Measurements from ENCODE around the gene TOM1. TPM values are rescaled to one million over a fixed set of nuclear protein-coding genes. Genes with fewer than 3 reads are reported as not detected.

Gene TOM1
- total RNA-seq, 1 donor: 118 TPM

DNA sequence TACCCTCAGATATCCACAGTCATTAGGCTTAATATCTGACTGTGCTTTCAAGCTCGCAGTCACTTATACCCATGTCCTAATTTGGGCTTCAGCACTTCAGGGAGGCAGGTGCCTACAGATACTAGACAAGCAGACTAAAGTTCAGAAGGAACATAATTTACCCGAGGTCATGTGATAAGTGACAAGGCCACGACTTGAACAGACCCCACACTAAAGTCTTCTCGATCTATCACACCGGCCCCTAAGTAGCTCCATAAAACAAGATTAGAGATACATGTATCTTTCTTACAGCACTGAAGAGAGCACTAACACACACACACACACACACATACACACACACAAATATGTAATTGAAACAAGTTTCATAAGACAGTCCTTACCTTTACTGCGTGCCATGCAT, 32.6 kb downstream of the TOM1 start:
- peaks cover 83% of the 10 kb centered on the region for H3K36me3 ChIP-seq (ENCODE audit: insufficient read depth, low read length)
- H2AFZ ChIP-seq (ENCODE audit: low read length): no peak overlapping the region
- peak; percentile 44 for DNase-seq (ENCODE audit: insufficient read length, low spot score, missing footprints)
- H3K27ac ChIP-seq (ENCODE audit: low read depth, low read length): no peak overlapping the region
- no peaks in the 10 kb centered on the region for H3K79me2 ChIP-seq (ENCODE audit: insufficient read depth, low read length)
- peaks cover 7% of the 10 kb centered on the region for H3K4me1 ChIP-seq (ENCODE audit: insufficient read depth, low read length)
- H3K4me3 ChIP-seq (ENCODE audit: insufficient read depth, low read length): no peak overlapping the region
- peaks cover 4% of the 10 kb centered on the region for H4K20me1 ChIP-seq (ENCODE audit: insufficient read depth, low read length)
- H3K4me2 ChIP-seq (ENCODE audit: insufficient read depth, low read length): no peak overlapping the region
- H3K9me3 ChIP-seq (ENCODE audit: low read depth, low read length): no peaks in the 10 kb centered on the region
- H3K27me3 ChIP-seq (ENCODE audit: insufficient read depth, low read length): no peaks in the 10 kb centered on the region
- TF ChIP-seq, protein P1, sequence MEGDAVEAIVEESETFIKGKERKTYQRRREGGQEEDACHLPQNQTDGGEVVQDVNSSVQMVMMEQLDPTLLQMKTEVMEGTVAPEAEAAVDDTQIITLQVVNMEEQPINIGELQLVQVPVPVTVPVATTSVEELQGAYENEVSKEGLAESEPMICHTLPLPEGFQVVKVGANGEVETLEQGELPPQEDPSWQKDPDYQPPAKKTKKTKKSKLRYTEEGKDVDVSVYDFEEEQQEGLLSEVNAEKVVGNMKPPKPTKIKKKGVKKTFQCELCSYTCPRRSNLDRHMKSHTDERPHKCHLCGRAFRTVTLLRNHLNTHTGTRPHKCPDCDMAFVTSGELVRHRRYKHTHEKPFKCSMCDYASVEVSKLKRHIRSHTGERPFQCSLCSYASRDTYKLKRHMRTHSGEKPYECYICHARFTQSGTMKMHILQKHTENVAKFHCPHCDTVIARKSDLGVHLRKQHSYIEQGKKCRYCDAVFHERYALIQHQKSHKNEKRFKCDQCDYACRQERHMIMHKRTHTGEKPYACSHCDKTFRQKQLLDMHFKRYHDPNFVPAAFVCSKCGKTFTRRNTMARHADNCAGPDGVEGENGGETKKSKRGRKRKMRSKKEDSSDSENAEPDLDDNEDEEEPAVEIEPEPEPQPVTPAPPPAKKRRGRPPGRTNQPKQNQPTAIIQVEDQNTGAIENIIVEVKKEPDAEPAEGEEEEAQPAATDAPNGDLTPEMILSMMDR (IDR thresholded peaks at IDR 0.05; ENCODE audit: extremely low read depth, low read depth, low read length): no peak

- Histone ChIP-seq H3K27ac (ENCODE audit: low read depth, low read length) (no peak overlapping the region), H3K9me3 (ENCODE audit: low read depth, low read length) (no peaks in the 10 kb centered on the region), H3K27me3 (ENCODE audit: insufficient read depth, low read length) (no peaks in the 10 kb centered on the region), H3K79me2 (ENCODE audit: insufficient read depth, low read length) (no peaks in the 10 kb centered on the region), H2AFZ (ENCODE audit: low read length) (no peak overlapping the region), H3K4me2 (ENCODE audit: insufficient read depth, low read length) (no peak overlapping the region), H4K20me1 (ENCODE audit: insufficient read depth, low read length) (peaks cover 4% of the 10 kb centered on the region), H3K4me3 (ENCODE audit: insufficient read depth, low read length) (no peak overlapping the region), H3K4me1 (ENCODE audit: insufficient read depth, low read length) (peaks cover 7% of the 10 kb centered on the region), H3K36me3 (ENCODE audit: insufficient read depth, low read length) (peaks cover 83% of the 10 kb centered on the region)
- TF ChIP-seq, protein P1 (IDR thresholded peaks at IDR 0.05; ENCODE audit: extremely low read depth, low read depth, low read length): no peak
- DNase-seq (ENCODE audit: insufficient read length, low spot score, missing footprints): no peak
Measured at GRCh38 chr22:35333220-35333619, 33.5 kb downstream of the TOM1 start.

- no peaks in the 10 kb centered on the region for H3K79me2 ChIP-seq (ENCODE audit: insufficient read depth, low read length)
- peaks cover 4% of the 10 kb centered on the region for H4K20me1 ChIP-seq (ENCODE audit: insufficient read depth, low read length)
- H3K27ac ChIP-seq (ENCODE audit: low read depth, low read length): no peak overlapping the region
- no peak for DNase-seq (ENCODE audit: insufficient read length, low spot score, missing footprints)
- H3K4me2 ChIP-seq (ENCODE audit: insufficient read depth, low read length): no peak overlapping the region
- TF ChIP-seq, protein P1 (IDR thresholded peaks at IDR 0.05; ENCODE audit: extremely low read depth, low read depth, low read length): no peak
- H3K9me3 ChIP-seq (ENCODE audit: low read depth, low read length): no peaks in the 10 kb centered on the region
- peaks cover 84% of the 10 kb centered on the region for H3K36me3 ChIP-seq (ENCODE audit: insufficient read depth, low read length)
- H3K4me3 ChIP-seq (ENCODE audit: insufficient read depth, low read length): no peak overlapping the region
- peaks cover 7% of the 10 kb centered on the region for H3K4me1 ChIP-seq (ENCODE audit: insufficient read depth, low read length)
- H3K27me3 ChIP-seq (ENCODE audit: insufficient read depth, low read length): no peaks in the 10 kb centered on the region
- no peak overlapping the region for H2AFZ ChIP-seq (ENCODE audit: low read length)
Measured at GRCh38 chr22:35334004-35334403, 34.3 kb downstream of the TOM1 start.

DNA sequence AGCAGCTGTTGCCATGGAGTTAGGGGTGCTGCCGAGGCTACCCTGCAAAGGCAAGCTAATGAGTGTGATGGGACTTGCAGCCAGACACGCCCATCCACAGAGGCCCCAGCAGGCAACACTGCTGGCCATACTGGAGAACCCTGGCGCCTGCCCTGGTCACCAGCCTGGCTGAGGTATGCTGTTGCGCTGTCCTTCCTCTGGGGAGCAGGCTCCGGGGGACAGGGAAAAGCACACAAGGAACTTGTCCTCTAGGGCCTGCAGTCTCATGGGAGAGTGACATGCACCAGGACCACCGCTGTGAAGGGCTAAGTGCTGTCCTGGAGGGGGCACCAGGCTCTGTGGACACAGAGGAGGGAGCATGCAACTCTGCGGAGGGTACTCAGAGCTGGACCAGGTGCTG, 35.8 kb downstream of the TOM1 start:
- Histone ChIP-seq H4K20me1 (ENCODE audit: insufficient read depth, low read length) (peaks cover 8% of the 10 kb centered on the region), H3K27ac (ENCODE audit: low read depth, low read length) (no peak overlapping the region), H2AFZ (ENCODE audit: low read length) (no peak overlapping the region), H3K4me3 (ENCODE audit: insufficient read depth, low read length) (no peak overlapping the region), H3K9me3 (ENCODE audit: low read depth, low read length) (no peaks in the 10 kb centered on the region), H3K27me3 (ENCODE audit: insufficient read depth, low read length) (no peaks in the 10 kb centered on the region), H3K79me2 (ENCODE audit: insufficient read depth, low read length) (no peaks in the 10 kb centered on the region), H3K4me1 (ENCODE audit: insufficient read depth, low read length) (peaks cover 4% of the 10 kb centered on the region), H3K4me2 (ENCODE audit: insufficient read depth, low read length) (no peak overlapping the region), H3K36me3 (ENCODE audit: insufficient read depth, low read length) (peaks cover 85% of the 10 kb centered on the region)
- peak; percentile 32 for DNase-seq (ENCODE audit: insufficient read length, low spot score, missing footprints)
- TF ChIP-seq, protein P1 (IDR thresholded peaks at IDR 0.05; ENCODE audit: extremely low read depth, low read depth, low read length): no peak
